Keratinocyte (primary cell): ENCODE measurements around the gene CCDC200. TPM values are rescaled to one million over a fixed set of nuclear protein-coding genes. Genes with fewer than 3 reads are reported as not detected.

Source experiments
- DNase-seq: peaks from one replicate; pipeline ENCODE4 v3.0.0-alpha.2; 2011; ENCODE audit warnings: low read depth, missing footprints, low spot score
- FAIRE-seq: peaks from 2 replicates; lab custom pipeline; 2011; peaks lifted over from hg19 to GRCh38; lab: Jason Lieb, UNC
- H2AFZ ChIP-seq: 2 replicates; pipeline ENCODE4 v1.6.0; 2012; ENCODE audit warnings: low read length, control low read depth, inconsistent platforms; ENCODE audit not compliant: control insufficient read depth
- H3K27ac ChIP-seq: 2 replicates; pipeline ENCODE4 v1.5.1; 2011; ENCODE audit warnings: low read length; ENCODE audit not compliant: control insufficient read depth, insufficient read depth
- H3K27me3 ChIP-seq: 3 replicates; pipeline ENCODE4 v1.6.0; 2011; ENCODE audit warnings: low read length; ENCODE audit not compliant: control insufficient read depth, insufficient read depth; ENCODE audit errors: extremely low read depth
- H3K36me3 ChIP-seq, 2 experiments: 2 replicates in 1 of 2; 3 replicates in 1 of 2; pipeline ENCODE4 v1.5.1; 2011; ENCODE audit warnings: low read length in 2 of 2, mild to moderate bottlenecking in 1 of 2; ENCODE audit not compliant: control insufficient read depth in 2 of 2, insufficient read depth in 2 of 2; ENCODE audit errors: extremely low read depth in 1 of 2
- H3K4me1 ChIP-seq: 3 replicates; pipeline ENCODE4 v1.5.1; 2011; ENCODE audit warnings: low read length; ENCODE audit not compliant: control insufficient read depth, insufficient read depth; ENCODE audit errors: extremely low read depth
- H3K4me2 ChIP-seq: 3 replicates; pipeline ENCODE4 v1.6.0; 2011; ENCODE audit warnings: low read depth, low read length; ENCODE audit not compliant: control insufficient read depth, insufficient read depth; ENCODE audit errors: extremely low read depth
- H3K4me3 ChIP-seq, 3 experiments: fragments of 200-600 bp in 1 of 3; sonication (generic) in 1 of 3; 2 replicates in 2 of 3; 3 replicates in 1 of 3; pipeline ENCODE4 v1.5.1; 2011 to 2016; ENCODE audit warnings: low read length in 3 of 3, mild to moderate bottlenecking in 3 of 3, control low read depth in 2 of 3, inconsistent platforms in 1 of 3, low read depth in 1 of 3, mixed read lengths in 1 of 3, mixed run types in 1 of 3, moderate library complexity in 1 of 3; ENCODE audit not compliant: control insufficient read depth in 2 of 3, insufficient read depth in 2 of 3; ENCODE audit errors: extremely low read depth in 1 of 3
- H3K79me2 ChIP-seq: 2 replicates; pipeline ENCODE4 v1.6.0; 2012; ENCODE audit warnings: low read length; ENCODE audit not compliant: control insufficient read depth, insufficient read depth
- H3K9ac ChIP-seq: 3 replicates; pipeline ENCODE4 v1.6.0; 2011; ENCODE audit warnings: low read length; ENCODE audit not compliant: control insufficient read depth, insufficient read depth; ENCODE audit errors: extremely low read depth
- H3K9me1 ChIP-seq: 3 replicates; pipeline ENCODE4 v1.6.0; 2011; ENCODE audit warnings: low read length; ENCODE audit not compliant: control insufficient read depth, insufficient read depth; ENCODE audit errors: extremely low read depth
- H3K9me3 ChIP-seq: 2 replicates; pipeline ENCODE4 v1.5.1; 2012; ENCODE audit warnings: low read depth, low read length; ENCODE audit not compliant: control insufficient read depth
- H4K20me1 ChIP-seq: 3 replicates; pipeline ENCODE4 v1.6.0; 2011; ENCODE audit warnings: low read length; ENCODE audit not compliant: control insufficient read depth, insufficient read depth; ENCODE audit errors: extremely low read depth
- EZH2 ChIP-seq: IDR thresholded peaks from one replicate; pipeline ENCODE4 v1.6.1; 2012; ENCODE audit warnings: inconsistent platforms, mild to moderate bottlenecking, low read length, moderate library complexity
- dilution Hi-C: fragments of 300-500 bp; cut with MboI; formaldehyde crosslinking; loops from one replicate; pipeline ENCODE4 v1.7.0; 2020; ENCODE audit warnings: low sequenced_read_pairs; ENCODE audit not compliant: extremely low pct_ligation_motif_present
- polyA plus RNA-seq, 5 experiments: library from polyadenylated mRNA; depleted of rRNA in 3 of 5; stranded (reverse) in 3 of 5; stranded (forward) in 1 of 5; unstranded in 1 of 5; fragments of >200 nt; gene quantifications; 1 replicate in 1 of 5; 2 replicates in 3 of 5; 3 replicates in 1 of 5; pipeline versions ENCODE4 v1.2.1 to v1.2.3, GENCODE V29; 2011 to 2012; ENCODE audit warnings: missing spikeins in 2 of 5, low read depth in 1 of 5, low replicate concordance in 1 of 5
- TF ChIP-seq, protein P1 (sequence below), 3 experiments: IDR thresholded peaks in 1 of 3; conservative IDR thresholded peaks in 1 of 3; optimal IDR thresholded peaks in 1 of 3; 2 replicates in 2 of 3; 3 replicates in 1 of 3; pipeline versions ENCODE3 to v1.5.1; 2011; ENCODE audit warnings: low read length in 3 of 3, mild to moderate bottlenecking in 3 of 3, moderate library complexity in 2 of 3, control low read depth in 1 of 3, inconsistent platforms in 1 of 3; ENCODE audit not compliant: insufficient read depth in 2 of 3; ENCODE audit errors: extremely low read depth in 1 of 3

Gene CCDC200
- polyA plus RNA-seq, 1 donor (not counting 4 experiments of a cell fraction or from before 2014, with no cell fraction given): not detected

DNA sequence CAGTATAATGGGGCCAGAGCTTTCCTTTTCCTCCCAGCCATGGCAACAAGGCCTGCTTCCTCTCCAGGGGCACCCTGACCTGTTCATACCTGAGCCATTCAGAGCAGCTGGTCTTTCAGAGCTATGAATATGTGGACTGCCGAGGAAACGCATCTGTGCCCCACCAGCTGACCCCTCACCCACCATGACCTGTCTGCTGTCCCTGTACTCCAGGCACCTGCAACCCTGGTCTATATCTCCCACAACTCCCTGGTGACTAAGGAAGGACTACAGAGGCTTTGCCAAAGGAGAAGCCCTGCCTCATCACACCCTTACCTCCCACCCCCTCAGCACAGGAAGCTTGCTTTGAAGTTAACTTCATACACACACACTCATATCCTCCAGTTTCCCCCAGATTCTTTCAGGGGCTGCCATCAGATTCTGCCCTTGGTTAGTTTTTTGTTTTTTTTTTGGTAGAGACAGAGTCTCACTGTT, 10.8 kb downstream of the CCDC200 start:
- Histone ChIP-seq H3K9me1 (no peaks in the 10 kb centered on the region), H3K27me3 (no peaks in the 10 kb centered on the region), H3K4me2 (no peak overlapping the region), H2AFZ (no peak overlapping the region), H3K9me3 (no peaks in the 10 kb centered on the region), H3K27ac (no peak overlapping the region), H3K9ac (no peak overlapping the region), H3K4me3 (no peak overlapping the region), H3K36me3 (peaks cover 8 to 18% of the 10 kb centered on the region in 2 experiments), H4K20me1 (no peaks in the 10 kb centered on the region), H3K4me1 (peaks cover 6% of the 10 kb centered on the region), H3K79me2 (no peaks in the 10 kb centered on the region)
- DNase-seq (no peak), FAIRE-seq (no peak)
- dilution Hi-C loops: no loop called here
- TF ChIP-seq, protein P1, sequence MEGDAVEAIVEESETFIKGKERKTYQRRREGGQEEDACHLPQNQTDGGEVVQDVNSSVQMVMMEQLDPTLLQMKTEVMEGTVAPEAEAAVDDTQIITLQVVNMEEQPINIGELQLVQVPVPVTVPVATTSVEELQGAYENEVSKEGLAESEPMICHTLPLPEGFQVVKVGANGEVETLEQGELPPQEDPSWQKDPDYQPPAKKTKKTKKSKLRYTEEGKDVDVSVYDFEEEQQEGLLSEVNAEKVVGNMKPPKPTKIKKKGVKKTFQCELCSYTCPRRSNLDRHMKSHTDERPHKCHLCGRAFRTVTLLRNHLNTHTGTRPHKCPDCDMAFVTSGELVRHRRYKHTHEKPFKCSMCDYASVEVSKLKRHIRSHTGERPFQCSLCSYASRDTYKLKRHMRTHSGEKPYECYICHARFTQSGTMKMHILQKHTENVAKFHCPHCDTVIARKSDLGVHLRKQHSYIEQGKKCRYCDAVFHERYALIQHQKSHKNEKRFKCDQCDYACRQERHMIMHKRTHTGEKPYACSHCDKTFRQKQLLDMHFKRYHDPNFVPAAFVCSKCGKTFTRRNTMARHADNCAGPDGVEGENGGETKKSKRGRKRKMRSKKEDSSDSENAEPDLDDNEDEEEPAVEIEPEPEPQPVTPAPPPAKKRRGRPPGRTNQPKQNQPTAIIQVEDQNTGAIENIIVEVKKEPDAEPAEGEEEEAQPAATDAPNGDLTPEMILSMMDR (optimal IDR thresholded peaks at IDR 0.05 in 1 of 3, IDR thresholded peaks at IDR 0.05 in 1 of 3, conservative IDR thresholded peaks at IDR 0.05 in 1 of 3; ENCODE audit: extremely low read depth in 1 of 3, insufficient read depth in 2 of 3, low read length in 3 of 3): no peak
- no peak for TF ChIP-seq EZH2

DNA sequence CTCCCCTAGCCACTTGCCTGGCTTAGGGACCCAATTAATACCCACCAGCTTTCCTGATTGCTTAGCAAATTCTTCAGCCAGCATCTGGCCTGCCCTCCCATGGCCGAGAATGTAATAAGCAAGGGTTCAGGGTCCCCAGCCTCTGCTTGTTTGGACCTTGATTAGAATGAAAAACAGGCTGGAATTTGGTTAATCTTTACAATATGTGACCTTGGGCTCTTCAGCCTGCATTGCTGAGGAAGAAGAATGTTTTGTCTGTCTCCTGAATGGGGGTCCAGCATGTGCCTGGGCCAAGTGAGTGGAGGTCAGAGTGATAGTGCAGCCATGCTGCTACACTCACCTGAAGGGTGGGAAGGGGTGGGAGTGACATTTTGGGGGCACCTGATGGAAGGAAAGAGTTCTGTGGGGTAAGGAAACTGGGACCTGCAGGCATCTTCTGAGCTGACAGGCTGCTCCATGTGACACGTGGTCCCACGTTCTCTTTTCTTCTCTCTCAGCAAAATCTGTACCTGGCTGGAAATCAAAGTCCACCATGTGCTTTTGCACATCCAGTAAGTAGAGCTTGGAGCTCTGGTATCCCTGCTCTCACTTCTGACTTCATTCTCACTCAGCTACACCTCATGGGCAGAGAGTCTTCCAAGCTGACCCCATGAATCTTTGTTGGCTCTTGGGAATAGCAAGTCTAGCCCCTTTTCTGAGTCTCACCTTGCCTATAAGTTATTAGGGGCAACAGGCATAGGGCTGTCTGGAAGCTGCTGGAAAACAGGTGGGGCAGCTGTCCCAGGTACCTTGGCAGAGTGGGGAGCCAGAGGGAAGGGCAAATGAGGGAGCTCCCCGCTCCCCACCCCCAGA, 11.4 kb downstream of the CCDC200 start:
- no peak overlapping the region for H2AFZ ChIP-seq
- no peak overlapping the region for H3K4me3 ChIP-seq
- H4K20me1 ChIP-seq: no peaks in the 10 kb centered on the region
- no peak for TF ChIP-seq EZH2
- TF ChIP-seq, protein P1 (optimal IDR thresholded peaks at IDR 0.05 in 1 of 3, IDR thresholded peaks at IDR 0.05 in 1 of 3, conservative IDR thresholded peaks at IDR 0.05 in 1 of 3; ENCODE audit: extremely low read depth in 1 of 3, insufficient read depth in 2 of 3, low read length in 3 of 3): no peak
- H3K27ac ChIP-seq: no peak overlapping the region
- H3K9me3 ChIP-seq: no peaks in the 10 kb centered on the region
- H3K9me1 ChIP-seq: no peaks in the 10 kb centered on the region
- DNase-seq: no peak
- no peak for FAIRE-seq
- H3K79me2 ChIP-seq: no peaks in the 10 kb centered on the region
- H3K4me2 ChIP-seq: no peak overlapping the region
- dilution Hi-C loops: no loop called here
- peaks cover 8 to 18% of the 10 kb centered on the region in 2 experiments for H3K36me3 ChIP-seq
- no peaks in the 10 kb centered on the region for H3K27me3 ChIP-seq
- no peak overlapping the region for H3K9ac ChIP-seq
- H3K4me1 ChIP-seq: peaks cover 12% of the 10 kb centered on the region
